ENCODE data around the gene OR2A1. TPM values are rescaled to one million over a fixed set of nuclear protein-coding genes. Genes with fewer than 3 reads are reported as not detected.
"Not testable (repeated sequence)": the region's sequence is repeated elsewhere in the genome, so short reads cannot be mapped to it uniquely, and the experiment has no call there.

The OR2A1 gene
- total and polyA plus RNA-seq, 7 experiments from 2014 or later = 0.05 to 1.0 (median 0.12) TPM; not detected in 2

GRCh38 chr7:144283716-144284115 is 28.5 kb upstream of the OR2A1 start:
- H3K4me3 Mint-ChIP-seq; CTCF ChIA-PET; DNase-seq; H3K27me3 ChIP-seq (ENCODE audit: control insufficient read depth in 2 of 2, insufficient read depth in 2 of 2, low read length in 2 of 2); POLR2A ChIA-PET; H3K9me3 Mint-ChIP-seq; H3K4me1 Mint-ChIP-seq; intact Hi-C loops (cut with micrococcal nuclease); H3K27ac Mint-ChIP-seq; ATAC-seq; H3K27ac ChIP-seq (ENCODE audit: low read depth, low read length); H3K36me3 ChIP-seq (ENCODE audit: control insufficient read depth in 2 of 3, insufficient read depth in 3 of 3, low read length in 3 of 3); H3K36me3 Mint-ChIP-seq; H3K4me1 ChIP-seq (ENCODE audit: control insufficient read depth in 2 of 2, insufficient read depth in 2 of 2, low read length in 2 of 2); H3K27me3 Mint-ChIP-seq; H3K4me3 ChIP-seq (ENCODE audit: low read length); H3K9me3 ChIP-seq (ENCODE audit: control insufficient read depth in 2 of 3, low read length in 3 of 3): not testable (repeated sequence)

DNA sequence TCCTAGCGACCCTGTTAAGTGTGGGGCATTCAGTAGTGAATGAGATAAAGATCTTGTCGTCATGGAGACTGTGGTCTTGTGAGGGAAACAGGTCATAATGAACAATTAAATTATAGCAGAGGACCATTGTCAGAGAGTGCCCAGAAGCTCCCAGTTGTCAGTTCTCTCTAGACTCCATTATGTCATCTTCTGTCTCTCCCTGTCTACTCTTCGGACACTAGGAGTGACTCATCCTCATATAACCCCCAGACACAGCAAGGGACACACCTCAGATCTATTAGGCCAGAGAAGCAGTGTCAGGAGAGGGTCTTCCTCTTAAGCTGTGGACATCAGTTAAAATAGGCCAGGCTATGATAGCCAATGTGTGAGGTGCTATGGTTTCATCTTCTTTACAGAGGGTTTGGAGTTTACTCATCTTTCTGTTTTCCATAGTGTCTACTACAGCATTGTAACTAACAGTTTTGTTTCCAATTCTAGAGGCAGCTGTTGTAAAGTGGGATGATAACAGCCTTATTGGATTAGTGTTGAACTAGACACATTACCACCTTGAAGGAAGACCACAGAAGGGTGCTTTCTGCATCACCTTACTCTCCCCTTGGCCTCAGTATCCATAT is 24.9 kb upstream of the OR2A1 start:
- H3K27ac Mint-ChIP-seq; H3K4me1 ChIP-seq (ENCODE audit: control insufficient read depth in 2 of 2, insufficient read depth in 2 of 2, low read length in 2 of 2); H3K4me3 ChIP-seq (ENCODE audit: low read length); H3K9me3 ChIP-seq (ENCODE audit: control insufficient read depth in 2 of 3, low read length in 3 of 3); H3K36me3 Mint-ChIP-seq; CTCF ChIA-PET; H3K4me1 Mint-ChIP-seq; H3K9me3 Mint-ChIP-seq; DNase-seq; H3K27me3 Mint-ChIP-seq; H3K4me3 Mint-ChIP-seq; ATAC-seq; H3K27ac ChIP-seq (ENCODE audit: low read depth, low read length); POLR2A ChIA-PET; H3K27me3 ChIP-seq (ENCODE audit: control insufficient read depth in 2 of 2, insufficient read depth in 2 of 2, low read length in 2 of 2); H3K36me3 ChIP-seq (ENCODE audit: control insufficient read depth in 2 of 3, insufficient read depth in 3 of 3, low read length in 3 of 3); intact Hi-C loops (cut with micrococcal nuclease): not testable (repeated sequence)

GRCh38 chr7:144291607-144292006 is 20.6 kb upstream of the OR2A1 start:
- intact Hi-C loops (cut with micrococcal nuclease); H3K4me3 ChIP-seq (ENCODE audit: low read length); H3K9me3 ChIP-seq (ENCODE audit: control insufficient read depth in 2 of 3, low read length in 3 of 3); H3K27ac Mint-ChIP-seq; H3K4me3 Mint-ChIP-seq; H3K27me3 Mint-ChIP-seq; H3K27ac ChIP-seq (ENCODE audit: low read depth, low read length); CTCF ChIA-PET; H3K36me3 Mint-ChIP-seq; H3K4me1 Mint-ChIP-seq; H3K36me3 ChIP-seq (ENCODE audit: control insufficient read depth in 2 of 3, insufficient read depth in 3 of 3, low read length in 3 of 3); POLR2A ChIA-PET; H3K9me3 Mint-ChIP-seq; H3K27me3 ChIP-seq (ENCODE audit: control insufficient read depth in 2 of 2, insufficient read depth in 2 of 2, low read length in 2 of 2); H3K4me1 ChIP-seq (ENCODE audit: control insufficient read depth in 2 of 2, insufficient read depth in 2 of 2, low read length in 2 of 2): not testable (repeated sequence)
- peak in 2 of 9 donors; percentile 6 to 14 for DNase-seq
- peak; percentile 1 for ATAC-seq

DNA sequence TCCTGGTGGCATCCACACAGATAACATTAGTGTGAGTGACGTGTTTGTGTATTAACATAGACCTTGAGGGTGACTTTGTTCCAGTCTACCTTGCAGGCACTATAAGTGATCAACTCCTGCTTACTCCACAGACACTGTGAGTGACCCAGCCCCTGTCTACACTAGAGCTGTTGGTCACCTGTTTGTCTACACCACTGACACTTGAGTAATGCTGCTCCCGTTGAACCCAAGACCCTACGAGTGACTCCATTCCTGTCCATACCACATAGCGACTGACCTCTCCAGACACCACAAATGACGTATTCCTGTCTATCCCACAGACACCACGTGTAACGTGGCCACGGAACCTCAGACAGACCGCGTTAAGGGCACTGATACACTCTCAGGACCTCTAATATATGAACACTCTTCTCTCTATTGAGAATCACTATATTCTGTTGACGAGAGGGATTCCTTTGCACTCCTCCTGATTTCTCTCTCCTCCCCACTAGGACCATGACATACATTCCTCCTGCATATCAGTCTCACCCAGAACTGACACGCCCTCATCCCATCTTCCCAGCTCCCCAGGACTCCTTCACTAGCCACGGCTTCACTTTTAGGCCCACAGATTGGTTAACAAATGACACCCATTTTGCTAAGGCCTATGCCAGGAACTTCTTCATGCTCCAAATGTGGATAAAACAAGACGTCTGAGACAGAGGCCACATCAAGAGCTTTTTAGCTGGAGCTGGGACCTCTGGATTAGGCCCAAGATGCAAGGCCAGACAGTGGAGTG is 19.6 kb upstream of the OR2A1 start:
- intact Hi-C loops (cut with micrococcal nuclease); H3K4me1 Mint-ChIP-seq; H3K36me3 ChIP-seq (ENCODE audit: control insufficient read depth in 2 of 3, insufficient read depth in 3 of 3, low read length in 3 of 3); H3K4me1 ChIP-seq (ENCODE audit: control insufficient read depth in 2 of 2, insufficient read depth in 2 of 2, low read length in 2 of 2); CTCF ChIA-PET; H3K36me3 Mint-ChIP-seq; H3K9me3 ChIP-seq (ENCODE audit: control insufficient read depth in 2 of 3, low read length in 3 of 3); H3K27me3 ChIP-seq (ENCODE audit: control insufficient read depth in 2 of 2, insufficient read depth in 2 of 2, low read length in 2 of 2); H3K27me3 Mint-ChIP-seq; H3K27ac ChIP-seq (ENCODE audit: low read depth, low read length); H3K4me3 ChIP-seq (ENCODE audit: low read length); H3K9me3 Mint-ChIP-seq; POLR2A ChIA-PET: not testable (repeated sequence)
- peak in 2 of 9 donors; percentile 2 to 16 for DNase-seq
- peak; percentile 5 for ATAC-seq
- peak overlapping the region in 3 of 10 donors; percentile 20 to 68 (median 29) for H3K4me3 Mint-ChIP-seq
- peak overlapping the region in 4 of 9 donors; percentile 51 to 82 (median 72) for H3K27ac Mint-ChIP-seq

GRCh38 chr7:144293794-144294499 is 18.3 kb upstream of the OR2A1 start:
- H3K9me3 ChIP-seq (ENCODE audit: control insufficient read depth in 2 of 3, low read length in 3 of 3); H3K4me1 ChIP-seq (ENCODE audit: control insufficient read depth in 2 of 2, insufficient read depth in 2 of 2, low read length in 2 of 2); H3K27me3 Mint-ChIP-seq; POLR2A ChIA-PET; H3K4me3 Mint-ChIP-seq; H3K4me1 Mint-ChIP-seq; H3K36me3 Mint-ChIP-seq; CTCF ChIA-PET; H3K36me3 ChIP-seq (ENCODE audit: control insufficient read depth in 2 of 3, insufficient read depth in 3 of 3, low read length in 3 of 3); H3K27ac ChIP-seq (ENCODE audit: low read depth, low read length); intact Hi-C loops (cut with micrococcal nuclease); H3K4me3 ChIP-seq (ENCODE audit: low read length); H3K27me3 ChIP-seq (ENCODE audit: control insufficient read depth in 2 of 2, insufficient read depth in 2 of 2, low read length in 2 of 2); H3K9me3 Mint-ChIP-seq; H3K27ac Mint-ChIP-seq: not testable (repeated sequence)
- DNase-seq (peak in 2 of 9 donors; percentile 8 to 21), ATAC-seq (peak; percentile 83)

DNA sequence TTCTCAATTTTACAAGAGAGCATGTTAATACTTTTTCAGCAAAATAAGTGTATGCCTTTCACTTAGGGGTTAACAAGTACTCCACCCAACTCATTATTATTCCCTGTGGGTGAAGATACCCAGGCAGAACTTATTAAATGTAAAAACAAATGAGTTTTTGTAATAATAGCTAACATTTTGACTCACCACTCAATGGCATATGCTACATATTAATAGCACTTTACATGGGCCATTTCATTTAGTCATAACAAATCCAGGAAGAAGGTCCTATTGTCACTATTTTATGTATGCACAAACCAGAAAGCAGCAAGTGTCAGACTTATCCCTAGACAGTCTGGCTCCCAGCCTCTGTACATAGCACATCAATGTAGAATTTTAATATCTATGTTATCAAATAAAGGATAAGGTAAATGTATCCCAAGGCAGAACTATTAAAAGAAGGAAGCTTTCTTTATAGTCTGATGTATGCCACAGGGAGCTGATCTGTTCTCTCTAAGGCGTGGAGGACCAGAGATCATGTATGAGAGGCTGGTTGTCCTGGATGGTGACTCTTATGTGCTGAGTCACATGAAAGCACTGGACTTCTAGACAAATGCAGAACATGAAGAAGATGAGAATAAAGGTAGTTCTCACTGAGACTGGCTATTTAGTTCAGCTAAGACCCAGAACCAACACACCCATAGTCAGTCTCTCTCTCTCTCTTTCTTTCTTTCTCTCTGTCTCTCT is 9.5 kb upstream of the OR2A1 start:
- H3K4me1 Mint-ChIP-seq; POLR2A ChIA-PET; H3K4me3 Mint-ChIP-seq; H3K36me3 Mint-ChIP-seq; CTCF ChIA-PET; H3K4me3 ChIP-seq (ENCODE audit: low read length); H3K36me3 ChIP-seq (ENCODE audit: control insufficient read depth in 2 of 3, insufficient read depth in 3 of 3, low read length in 3 of 3); H3K27ac ChIP-seq (ENCODE audit: low read depth, low read length); intact Hi-C loops (cut with micrococcal nuclease); H3K27me3 ChIP-seq (ENCODE audit: control insufficient read depth in 2 of 2, insufficient read depth in 2 of 2, low read length in 2 of 2); ATAC-seq; H3K9me3 ChIP-seq (ENCODE audit: control insufficient read depth in 2 of 3, low read length in 3 of 3); H3K27me3 Mint-ChIP-seq; H3K4me1 ChIP-seq (ENCODE audit: control insufficient read depth in 2 of 2, insufficient read depth in 2 of 2, low read length in 2 of 2); DNase-seq; H3K9me3 Mint-ChIP-seq: not testable (repeated sequence)
- peak overlapping the region in 1 of 9 donors; percentile 78 for H3K27ac Mint-ChIP-seq

Measured in naive thymus-derived CD4-positive, alpha-beta T cell (primary cell).